ENCODE results near the gene NAV1. TPM values are rescaled to one million over a fixed set of nuclear protein-coding genes. Genes with fewer than 3 reads are reported as not detected.
"Not testable (repeated sequence)": the region's sequence is repeated elsewhere in the genome, so short reads cannot be mapped to it uniquely, and the experiment has no call there.

Gene NAV1
- total RNA-seq, 1 experiment from 2014 or later = 45.3 TPM

DNA sequence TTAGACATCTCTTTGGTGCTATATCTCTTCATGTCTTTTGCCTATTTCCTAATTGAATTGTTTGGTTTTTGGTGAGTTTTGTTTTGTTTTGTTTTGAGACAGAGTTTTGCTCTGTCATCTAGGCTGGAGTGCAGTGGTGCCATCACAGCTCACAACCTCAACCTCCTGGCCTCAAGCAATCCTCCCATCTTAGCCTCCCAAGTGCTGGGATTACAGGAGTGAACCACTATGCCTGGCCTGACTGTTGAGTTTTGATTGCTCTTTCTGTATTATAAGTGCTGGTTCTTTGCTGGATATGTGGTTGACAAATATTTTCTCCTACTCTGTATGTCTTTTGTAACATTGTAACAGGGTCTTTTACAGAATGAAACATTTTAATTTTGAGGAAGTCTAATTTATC lies 38.0 kb downstream of the NAV1 start:
- Histone ChIP-seq H3K4me2 (no peak overlapping the region), H3K27me3 (ENCODE audit: insufficient read depth, low read depth) (no peaks in the 10 kb centered on the region), H3K9me2 (ENCODE audit: insufficient read depth) (no peaks in the 10 kb centered on the region), H3K27ac (no peak overlapping the region), H3K4me1 (replicated peaks; ENCODE audit: insufficient read depth) (no peaks in the 10 kb centered on the region), H3F3A (ENCODE audit: insufficient read depth, low read depth) (no peaks in the 10 kb centered on the region), H4K20me1 (ENCODE audit: insufficient read depth) (no peaks in the 10 kb centered on the region), H3K79me2 (ENCODE audit: low read depth) (no peaks in the 10 kb centered on the region), H3K36me3 (ENCODE audit: low read depth) (no peaks in the 10 kb centered on the region), H3K4me3 (no peak overlapping the region), H3K9me3 (ENCODE audit: insufficient read depth, low read depth) (no peaks in the 10 kb centered on the region), H2AFZ (no peak overlapping the region)
- CTCF ChIA-PET = interaction anchor here (0.6 kb wide), 1 partner anchor 185 kb away, joined by 4 read pairs; no protein-coding TSS in a partner anchor
- POLR2A ChIA-PET (ENCODE audit: unreplicated experiment) = interaction anchor here (0.9 kb wide), 1 partner anchor 115 kb away, joined by 4 read pairs; no protein-coding TSS in a partner anchor
- intact Hi-C loops (cut with micrococcal nuclease; ENCODE audit: unreplicated experiment) = no loop called here
- DNase-seq = no peak
- TF ChIP-seq EZH2 (IDR thresholded peaks at IDR 0.05; ENCODE audit: low read depth) = no peak
- TF ChIP-seq, protein P1, sequence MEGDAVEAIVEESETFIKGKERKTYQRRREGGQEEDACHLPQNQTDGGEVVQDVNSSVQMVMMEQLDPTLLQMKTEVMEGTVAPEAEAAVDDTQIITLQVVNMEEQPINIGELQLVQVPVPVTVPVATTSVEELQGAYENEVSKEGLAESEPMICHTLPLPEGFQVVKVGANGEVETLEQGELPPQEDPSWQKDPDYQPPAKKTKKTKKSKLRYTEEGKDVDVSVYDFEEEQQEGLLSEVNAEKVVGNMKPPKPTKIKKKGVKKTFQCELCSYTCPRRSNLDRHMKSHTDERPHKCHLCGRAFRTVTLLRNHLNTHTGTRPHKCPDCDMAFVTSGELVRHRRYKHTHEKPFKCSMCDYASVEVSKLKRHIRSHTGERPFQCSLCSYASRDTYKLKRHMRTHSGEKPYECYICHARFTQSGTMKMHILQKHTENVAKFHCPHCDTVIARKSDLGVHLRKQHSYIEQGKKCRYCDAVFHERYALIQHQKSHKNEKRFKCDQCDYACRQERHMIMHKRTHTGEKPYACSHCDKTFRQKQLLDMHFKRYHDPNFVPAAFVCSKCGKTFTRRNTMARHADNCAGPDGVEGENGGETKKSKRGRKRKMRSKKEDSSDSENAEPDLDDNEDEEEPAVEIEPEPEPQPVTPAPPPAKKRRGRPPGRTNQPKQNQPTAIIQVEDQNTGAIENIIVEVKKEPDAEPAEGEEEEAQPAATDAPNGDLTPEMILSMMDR (conservative IDR thresholded peaks at IDR 0.05) = no peak
- no TSS peak for BruUV-seq (replicated peaks)

GRCh38 chr1:201578008-201578888 lies 39.3 kb downstream of the NAV1 start:
- no peaks in the 10 kb centered on the region for H3F3A ChIP-seq (ENCODE audit: insufficient read depth, low read depth)
- CTCF ChIA-PET = no interaction called here
- no peak overlapping the region for H3K4me2 ChIP-seq
- intact Hi-C loops (cut with micrococcal nuclease; ENCODE audit: unreplicated experiment) = no loop called here
- no peaks in the 10 kb centered on the region for H3K27me3 ChIP-seq (ENCODE audit: insufficient read depth, low read depth)
- H3K4me3 ChIP-seq = no peak overlapping the region
- no TSS peak for BruUV-seq (replicated peaks)
- H3K9me3 ChIP-seq (ENCODE audit: insufficient read depth, low read depth) = no peaks in the 10 kb centered on the region
- H3K4me1 ChIP-seq (replicated peaks; ENCODE audit: insufficient read depth) = no peaks in the 10 kb centered on the region
- no peak overlapping the region for H2AFZ ChIP-seq
- TF ChIP-seq, protein P1 (conservative IDR thresholded peaks at IDR 0.05) = no peak
- no peak for TF ChIP-seq EZH2 (IDR thresholded peaks at IDR 0.05; ENCODE audit: low read depth)
- no peaks in the 10 kb centered on the region for H3K9me2 ChIP-seq (ENCODE audit: insufficient read depth)
- H4K20me1 ChIP-seq (ENCODE audit: insufficient read depth) = no peaks in the 10 kb centered on the region
- H3K79me2 ChIP-seq (ENCODE audit: low read depth) = no peaks in the 10 kb centered on the region
- H3K27ac ChIP-seq = no peak overlapping the region
- POLR2A ChIA-PET (ENCODE audit: unreplicated experiment) = interaction anchor here (0.9 kb wide), 1 partner anchor 117 kb away, joined by 4 read pairs; no protein-coding TSS in a partner anchor
- H3K36me3 ChIP-seq (ENCODE audit: low read depth) = no peaks in the 10 kb centered on the region
- no peak for DNase-seq

GRCh38 chr1:201581371-201581770 lies 42.4 kb downstream of the NAV1 start:
- H3K27me3 ChIP-seq (ENCODE audit: insufficient read depth, low read depth); H3K27ac ChIP-seq; H3K9me3 ChIP-seq (ENCODE audit: insufficient read depth, low read depth); BruUV-seq (replicated peaks); POLR2A ChIA-PET (ENCODE audit: unreplicated experiment); H3K4me1 ChIP-seq (replicated peaks; ENCODE audit: insufficient read depth); H3K9me2 ChIP-seq (ENCODE audit: insufficient read depth); H3K4me2 ChIP-seq; H3K36me3 ChIP-seq (ENCODE audit: low read depth); H3K79me2 ChIP-seq (ENCODE audit: low read depth); intact Hi-C loops (cut with micrococcal nuclease; ENCODE audit: unreplicated experiment); H3F3A ChIP-seq (ENCODE audit: insufficient read depth, low read depth); DNase-seq; H3K4me3 ChIP-seq; H4K20me1 ChIP-seq (ENCODE audit: insufficient read depth); H2AFZ ChIP-seq: not testable (repeated sequence)
- CTCF ChIA-PET = interaction anchor here (0.7 kb wide), 1 partner anchor 12 kb away, joined by 3 read pairs; no protein-coding TSS in a partner anchor
